GM19372 (cell line): ENCODE data around the gene COLEC11.
"Not testable (repeated sequence)": the region's sequence is repeated elsewhere in the genome, so short reads cannot be mapped to it uniquely, and the experiment has no call there.

Experiments used
- ATAC-seq: cut with Tn5 transposase; IDR thresholded peaks from one replicate; pipeline ENCODE4 v1.9.1; 2021; ENCODE audit warnings: mild to moderate bottlenecking, low read depth, moderate library complexity; ENCODE audit not compliant: unreplicated experiment

Gene COLEC11

DNA sequence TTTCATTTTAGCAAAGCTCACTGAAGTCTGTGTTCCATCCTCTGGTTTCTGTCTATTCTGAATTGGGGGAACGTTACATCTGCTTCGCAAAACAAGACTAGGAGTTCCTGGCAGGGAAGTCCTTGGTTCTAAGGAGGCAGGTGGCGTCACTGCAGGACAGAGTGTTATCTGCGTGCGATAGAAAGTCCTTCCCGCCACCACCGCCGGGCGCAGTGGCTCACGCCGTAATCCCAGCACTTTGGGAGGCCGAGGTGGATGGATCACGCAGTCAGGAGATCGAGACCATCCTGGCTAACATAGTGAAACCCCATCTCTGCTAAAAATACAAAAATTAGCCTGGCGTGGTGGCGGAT, 41.0 kb downstream of the COLEC11 start:
- not testable (repeated sequence) for ATAC-seq

DNA sequence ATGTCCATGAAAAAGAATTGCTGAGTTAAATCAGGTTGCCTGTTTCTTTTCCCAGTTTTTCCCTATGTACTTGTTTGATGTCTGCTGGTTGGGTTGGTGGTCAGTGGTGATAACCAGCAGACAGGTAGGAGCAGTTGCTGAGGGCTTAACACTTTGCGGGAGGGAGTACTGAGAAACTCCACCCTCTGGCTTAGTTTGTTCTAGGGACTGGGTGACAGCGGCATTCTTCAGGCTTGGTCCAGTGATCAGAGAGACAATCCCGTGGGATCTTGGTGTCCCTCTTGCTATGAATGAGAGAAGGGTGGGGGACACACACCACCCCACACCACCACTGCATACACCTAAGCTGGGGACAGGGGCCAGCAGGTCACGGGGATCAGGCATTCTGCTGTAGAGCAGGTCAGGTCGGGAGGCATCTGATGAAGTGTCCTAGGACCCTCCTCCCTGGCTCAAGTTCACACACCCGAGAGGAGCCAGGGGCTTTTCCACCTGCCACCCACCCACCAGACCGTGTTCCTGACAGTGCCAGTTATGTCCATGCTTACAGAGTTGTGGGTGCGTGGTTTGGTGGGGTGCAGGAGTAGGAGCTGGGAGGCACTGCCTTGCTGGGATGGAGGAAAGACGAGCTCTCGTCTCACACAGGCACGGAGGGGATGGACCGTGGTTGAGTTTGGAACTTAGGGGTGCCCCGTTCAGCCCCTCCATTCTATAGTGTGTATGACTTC, 41.8 kb downstream of the COLEC11 start:
- ATAC-seq: no peak

DNA sequence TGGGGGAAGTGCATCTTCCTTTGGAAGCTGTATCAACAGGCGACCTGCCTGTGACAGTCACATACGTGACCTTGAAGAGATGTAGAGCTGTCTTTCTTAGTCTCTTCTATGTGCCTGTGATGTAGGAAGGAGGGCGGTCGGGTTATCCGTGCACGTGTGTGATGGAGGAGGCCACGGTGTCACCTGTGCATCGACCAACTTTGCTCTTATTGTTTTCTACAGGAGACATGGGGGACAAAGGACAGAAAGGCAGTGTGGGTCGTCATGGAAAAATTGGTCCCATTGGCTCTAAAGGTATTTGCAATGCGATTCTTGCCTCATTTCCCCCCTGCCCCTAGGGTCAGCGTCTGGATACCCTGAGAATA, 42.4 kb downstream of the COLEC11 start:
- no peak for ATAC-seq

DNA sequence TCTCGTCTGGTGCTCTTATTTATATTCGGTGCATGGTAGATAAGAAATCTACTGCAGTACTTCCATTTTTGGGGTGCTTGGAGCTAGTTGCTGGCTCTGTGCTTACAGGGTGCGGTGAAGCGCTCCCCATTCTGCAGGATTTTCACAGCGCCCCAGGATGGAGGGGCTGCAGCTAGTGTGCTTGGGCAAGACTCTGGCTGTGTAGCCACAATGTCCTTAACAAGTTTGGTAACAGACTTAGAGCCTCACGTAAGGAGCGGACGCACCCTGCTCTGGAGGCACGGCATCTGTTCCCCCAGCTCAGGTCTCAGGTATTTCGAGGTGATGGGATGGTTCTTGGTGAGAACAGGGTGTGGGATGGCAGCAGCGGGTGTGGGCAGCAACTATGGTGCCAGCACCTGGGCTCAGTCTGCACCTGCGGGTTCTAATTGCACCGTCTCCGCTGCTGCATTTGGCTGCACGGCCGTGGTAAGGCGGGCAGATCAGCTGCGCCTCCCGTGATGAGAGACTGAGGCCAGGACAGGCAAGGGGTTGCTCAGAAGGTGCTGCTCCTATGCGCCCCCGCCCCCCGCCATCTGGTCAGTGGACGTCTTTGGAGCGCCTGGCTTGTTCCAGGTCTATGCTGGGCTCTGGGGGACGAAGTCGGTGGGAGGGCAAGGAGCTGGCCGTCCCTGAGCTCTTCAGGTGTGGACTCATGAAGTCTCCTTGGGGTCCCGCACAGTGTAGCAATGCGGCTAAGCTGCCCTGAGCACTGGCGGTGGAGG, 43.0 kb downstream of the COLEC11 start:
- ATAC-seq: no peak

DNA sequence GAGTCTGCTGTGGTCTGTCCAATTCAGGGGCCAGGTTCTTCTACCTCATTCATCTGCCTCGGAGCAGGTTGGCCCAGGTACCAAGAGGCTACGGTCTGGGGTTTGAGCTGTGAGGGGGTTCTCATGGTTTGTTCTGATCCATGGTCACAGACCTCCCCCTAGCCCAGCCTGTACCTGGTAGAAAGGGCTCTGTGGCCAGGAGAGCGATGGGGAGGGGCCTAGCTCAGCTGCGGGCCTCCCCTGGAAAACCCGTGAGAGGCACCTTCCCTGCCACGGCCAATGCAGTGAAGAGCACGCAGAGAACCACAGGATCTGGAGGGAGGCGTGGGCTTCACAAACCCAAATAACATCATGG, 43.5 kb downstream of the COLEC11 start:
- no peak for ATAC-seq

DNA sequence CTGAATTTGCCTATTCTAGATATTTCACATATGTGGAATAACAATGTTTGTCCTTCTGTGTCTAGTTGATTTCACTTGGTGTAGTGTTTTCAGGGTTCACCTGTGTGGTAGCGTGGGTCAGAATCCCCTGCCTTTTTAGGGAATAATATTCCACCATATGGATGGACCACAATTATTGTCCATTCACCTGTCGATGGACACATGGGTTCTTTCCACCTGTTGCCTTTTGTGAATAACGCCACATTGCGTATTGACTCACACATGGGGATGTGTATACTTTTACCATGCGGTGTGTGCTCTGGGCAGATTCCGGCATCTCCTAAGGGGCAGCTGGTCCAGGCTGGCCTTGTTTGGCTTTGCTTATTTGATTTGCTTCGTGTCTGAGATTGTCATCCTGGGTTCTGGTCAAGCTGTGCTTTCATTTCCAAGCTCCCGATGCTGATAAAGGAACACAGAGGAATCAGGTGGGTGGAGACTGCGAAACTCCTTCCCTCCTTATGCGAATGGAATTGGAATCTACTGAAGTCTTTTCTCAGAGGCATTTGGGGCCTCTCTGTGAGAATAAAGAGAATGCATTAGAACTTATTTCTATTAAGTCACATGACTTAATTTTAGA, 44.2 kb downstream of the COLEC11 start:
- no peak for ATAC-seq

DNA sequence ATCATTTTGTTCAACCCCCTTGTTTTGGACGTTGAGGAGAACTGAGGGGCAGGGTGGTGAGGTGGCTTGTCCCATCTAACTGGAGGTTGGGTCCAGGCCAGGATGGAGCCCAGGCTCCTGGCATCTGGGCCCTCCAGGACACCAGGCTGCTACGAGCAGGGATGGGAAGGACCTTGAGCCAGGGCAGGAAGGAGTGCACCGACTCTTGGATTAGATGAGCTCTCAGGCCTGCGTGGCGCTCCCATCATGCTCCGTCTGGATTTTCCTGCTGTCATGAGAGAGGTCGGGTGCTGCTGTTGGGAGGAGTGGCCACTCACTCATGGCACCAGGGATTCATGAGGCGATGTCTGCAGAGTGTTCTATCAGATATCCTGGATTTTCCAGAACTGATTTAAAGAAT, 44.7 kb downstream of the COLEC11 start:
- no peak for ATAC-seq

DNA sequence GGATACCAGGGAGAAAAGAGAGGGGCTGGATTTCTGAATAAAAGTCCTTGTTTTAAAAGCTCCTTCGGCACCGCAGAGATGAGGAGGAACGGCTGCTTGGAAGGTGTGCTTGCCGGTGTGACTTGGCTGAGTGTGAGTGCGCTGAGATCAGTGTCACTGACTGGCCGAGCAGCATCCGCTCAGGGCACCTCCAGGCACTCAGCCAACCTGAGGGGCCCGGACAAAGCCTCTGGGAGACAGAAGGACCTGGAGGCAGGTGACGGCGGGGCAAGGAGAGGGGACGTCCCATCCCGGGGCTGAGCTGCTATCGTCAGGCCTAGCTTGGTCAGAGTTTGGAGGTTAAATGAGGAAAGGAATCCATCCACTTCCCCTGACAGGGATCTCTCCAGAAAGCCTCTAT, 46.3 kb downstream of the COLEC11 start:
- ATAC-seq: no peak

DNA sequence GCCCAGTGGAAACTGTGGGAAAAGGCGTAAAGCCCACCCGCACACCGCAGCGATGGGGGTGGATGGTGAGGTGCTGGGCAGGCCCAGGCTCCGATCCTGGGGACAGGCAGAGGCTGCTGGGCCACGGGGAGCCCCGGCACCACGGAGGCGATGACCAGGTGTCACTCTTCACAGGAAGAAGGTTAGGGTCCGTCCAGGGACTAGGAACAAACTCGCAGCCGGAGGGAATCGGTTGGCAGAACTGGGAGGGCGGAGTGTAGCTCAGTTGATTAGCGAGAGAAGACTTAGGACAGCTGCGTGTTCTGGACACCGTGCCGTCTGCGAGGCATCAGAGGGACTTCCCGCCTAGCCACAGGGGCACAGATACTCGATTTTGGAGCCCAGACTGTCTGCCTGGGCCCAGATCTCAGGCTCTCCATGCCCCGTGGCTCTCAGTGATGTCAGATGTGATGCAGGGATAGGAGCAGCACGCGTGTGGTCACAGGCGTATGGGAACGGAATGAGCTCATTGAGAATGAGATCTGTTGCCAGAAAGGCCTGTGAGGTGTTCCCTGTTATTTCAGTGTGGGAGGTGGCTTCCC, 47.0 kb downstream of the COLEC11 start:
- ATAC-seq: no peak

DNA sequence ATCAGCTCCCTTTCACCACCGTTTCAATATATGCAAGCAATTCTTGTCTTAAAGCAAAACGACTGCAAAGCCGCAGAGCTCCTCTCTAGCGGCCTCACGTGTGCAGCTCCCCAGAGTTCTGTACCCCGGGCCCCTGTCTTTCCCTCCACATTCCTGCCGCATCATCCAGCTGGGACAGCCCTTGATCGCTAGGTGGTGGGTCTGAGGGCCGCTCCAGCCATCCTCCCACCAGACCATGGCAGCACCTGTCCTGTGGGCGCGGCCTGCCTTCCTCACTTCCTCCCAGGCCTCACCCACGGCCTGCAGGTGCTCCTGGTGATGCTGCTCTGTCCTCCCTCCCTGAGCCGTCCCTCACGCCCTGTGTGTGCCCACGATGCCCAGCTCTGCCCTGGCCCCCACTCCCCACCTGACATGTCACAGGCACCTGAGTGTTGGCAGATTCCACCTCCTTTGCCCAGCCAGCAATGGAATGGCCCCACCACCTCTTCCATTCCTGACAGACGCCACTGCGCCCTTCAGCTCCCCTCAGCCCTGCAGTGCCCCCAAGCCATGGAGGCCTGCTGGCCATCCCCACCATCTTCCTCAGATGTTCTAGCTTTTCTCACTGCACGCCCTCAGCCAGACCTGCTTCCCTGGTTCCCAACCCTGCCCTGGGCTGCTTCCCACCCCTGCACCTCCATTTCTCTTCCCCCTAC, 47.8 kb downstream of the COLEC11 start:
- no peak for ATAC-seq

DNA sequence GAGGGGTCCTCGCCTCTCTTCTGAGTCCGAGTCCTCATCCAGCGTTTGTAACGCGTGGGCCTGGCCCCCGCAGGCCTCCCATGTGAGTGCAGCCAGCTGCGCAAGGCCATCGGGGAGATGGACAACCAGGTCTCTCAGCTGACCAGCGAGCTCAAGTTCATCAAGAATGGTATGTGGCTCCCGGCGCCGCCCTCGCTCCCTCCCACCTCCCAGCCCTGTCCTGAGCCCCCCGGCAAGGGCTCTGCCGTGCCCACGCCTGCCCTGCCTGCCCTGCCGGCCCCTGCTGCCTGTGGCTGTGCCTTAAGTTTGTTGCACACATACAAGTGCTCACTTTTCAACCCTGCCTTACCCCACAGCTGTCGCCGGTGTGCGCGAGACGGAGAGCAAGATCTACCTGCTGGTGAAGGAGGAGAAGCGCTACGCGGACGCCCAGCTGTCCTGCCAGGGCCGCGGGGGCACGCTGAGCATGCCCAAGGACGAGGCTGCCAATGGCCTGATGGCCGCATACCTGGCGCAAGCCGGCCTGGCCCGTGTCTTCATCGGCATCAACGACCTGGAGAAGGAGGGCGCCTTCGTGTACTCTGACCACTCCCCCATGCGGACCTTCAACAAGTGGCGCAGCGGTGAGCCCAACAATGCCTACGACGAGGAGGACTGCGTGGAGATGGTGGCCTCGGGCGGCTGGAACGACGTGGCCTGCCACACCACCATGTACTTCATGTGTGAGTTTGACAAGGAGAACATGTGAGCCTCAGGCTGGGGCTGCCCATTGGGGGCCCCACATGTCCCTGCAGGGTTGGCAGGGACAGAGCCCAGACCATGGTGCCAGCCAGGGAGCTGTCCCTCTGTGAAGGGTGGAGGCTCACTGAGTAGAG, 48.7 kb downstream of the COLEC11 start:
- ATAC-seq: no peak

DNA sequence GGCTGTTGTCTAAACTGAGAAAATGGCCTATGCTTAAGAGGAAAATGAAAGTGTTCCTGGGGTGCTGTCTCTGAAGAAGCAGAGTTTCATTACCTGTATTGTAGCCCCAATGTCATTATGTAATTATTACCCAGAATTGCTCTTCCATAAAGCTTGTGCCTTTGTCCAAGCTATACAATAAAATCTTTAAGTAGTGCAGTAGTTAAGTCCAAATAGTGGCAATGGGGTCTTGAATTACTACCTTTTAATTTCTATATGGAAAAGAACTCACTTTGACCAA, 49.3 kb downstream of the COLEC11 start:
- peak; percentile 74 for ATAC-seq

DNA sequence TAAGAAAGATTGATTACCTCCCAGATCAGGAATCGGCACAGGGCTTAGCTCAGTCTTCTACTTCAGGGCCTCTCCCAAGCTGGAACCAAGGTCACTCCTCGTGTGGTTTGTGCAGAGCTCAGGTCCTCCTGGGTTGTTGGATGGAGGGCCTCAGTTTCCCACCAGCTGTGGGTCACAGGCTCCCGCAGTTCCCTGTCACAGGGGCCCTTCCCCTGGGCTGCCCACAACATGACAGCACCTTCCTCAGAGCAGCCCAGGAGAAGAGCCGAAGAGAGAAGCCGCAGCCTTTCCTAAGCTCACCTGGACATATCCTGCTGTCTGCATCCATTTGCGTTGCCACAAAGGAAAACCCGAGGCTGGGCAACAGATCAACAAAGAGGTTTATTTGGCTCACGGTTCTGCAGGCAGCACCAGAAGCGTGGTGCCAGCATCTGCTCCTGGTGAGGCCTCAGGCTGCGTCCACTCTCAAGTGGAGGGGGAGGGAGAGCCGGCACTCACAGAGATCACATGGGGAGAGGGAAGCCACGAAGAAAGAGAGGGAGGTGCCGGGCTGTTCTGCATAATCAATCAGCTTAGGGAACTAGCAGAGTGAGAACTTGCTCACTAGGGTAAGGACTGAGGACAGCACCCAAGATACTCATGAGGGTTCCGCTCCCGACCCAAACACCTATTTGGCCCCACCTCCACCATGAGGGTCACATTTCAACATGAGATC, 50.1 kb downstream of the COLEC11 start:
- ATAC-seq: no peak

DNA sequence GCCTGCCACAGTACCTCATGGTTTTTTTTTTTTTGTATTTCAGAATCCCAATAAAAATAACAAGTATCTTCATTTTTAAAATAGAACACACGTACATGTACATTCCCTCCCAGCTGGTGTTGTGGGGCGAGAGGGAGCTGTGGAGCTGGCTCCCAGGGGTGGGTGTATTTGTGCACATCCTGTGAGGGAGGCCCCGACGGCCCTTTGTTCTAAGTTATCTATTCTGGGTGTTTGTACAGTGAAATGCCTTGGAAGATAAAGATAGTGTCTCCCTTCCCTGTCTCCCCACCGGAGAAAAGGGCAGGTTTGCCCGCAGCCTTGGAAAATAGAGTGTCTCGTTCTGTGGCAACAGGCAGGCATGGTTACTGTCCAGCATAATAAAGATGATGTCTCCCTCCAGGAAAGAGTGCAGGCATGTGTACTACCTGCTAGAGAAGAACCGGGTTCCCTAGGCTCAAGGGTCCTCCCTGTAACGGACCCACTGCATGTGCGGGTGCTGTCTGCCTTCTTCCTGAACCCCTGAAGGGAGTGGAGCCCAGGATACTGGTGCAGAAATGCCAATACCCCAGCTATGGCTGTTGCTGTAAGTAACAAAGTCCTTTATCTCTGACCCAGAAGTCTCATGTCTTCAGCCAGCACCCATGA, 51.0 kb downstream of the COLEC11 start:
- no peak for ATAC-seq

DNA sequence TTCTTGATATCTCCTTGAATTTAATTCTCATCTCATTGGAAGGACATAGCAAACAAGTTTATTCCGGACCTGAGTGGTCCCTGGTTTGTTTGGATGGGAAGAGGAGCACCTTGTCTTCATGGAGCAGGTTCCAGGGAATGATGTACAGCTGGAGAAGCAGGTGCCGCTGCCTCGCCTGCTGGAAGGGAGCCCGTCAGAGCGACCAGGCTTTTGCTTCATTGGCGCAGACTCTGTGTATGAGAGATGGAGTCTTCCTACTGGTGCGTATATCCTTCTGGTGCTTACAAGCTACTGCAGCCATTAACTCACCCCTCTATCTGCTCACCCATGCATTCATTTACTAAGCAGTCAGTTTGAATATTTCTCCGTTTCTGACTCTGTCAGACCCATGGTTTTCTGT, 51.5 kb downstream of the COLEC11 start:
- ATAC-seq: no peak

DNA sequence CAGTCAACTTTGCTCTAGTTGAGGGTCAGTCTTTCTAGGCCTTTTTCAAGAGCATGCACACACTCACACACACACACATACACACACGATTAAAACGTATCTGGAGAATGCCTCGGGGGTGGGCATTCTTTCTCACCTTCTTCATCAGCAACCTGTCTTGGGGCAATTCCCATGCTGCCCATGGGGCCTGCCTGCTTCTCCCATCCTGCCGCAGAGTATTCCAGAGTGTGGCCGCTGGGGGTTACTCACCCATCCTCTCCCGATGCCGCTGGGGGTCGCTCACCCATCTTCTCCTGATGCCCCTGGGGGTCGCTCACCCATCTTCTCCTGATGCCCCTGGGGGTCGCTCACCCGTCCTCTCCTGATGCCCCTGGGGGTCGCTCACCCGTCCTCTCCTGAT, 52.3 kb downstream of the COLEC11 start:
- no peak for ATAC-seq

DNA sequence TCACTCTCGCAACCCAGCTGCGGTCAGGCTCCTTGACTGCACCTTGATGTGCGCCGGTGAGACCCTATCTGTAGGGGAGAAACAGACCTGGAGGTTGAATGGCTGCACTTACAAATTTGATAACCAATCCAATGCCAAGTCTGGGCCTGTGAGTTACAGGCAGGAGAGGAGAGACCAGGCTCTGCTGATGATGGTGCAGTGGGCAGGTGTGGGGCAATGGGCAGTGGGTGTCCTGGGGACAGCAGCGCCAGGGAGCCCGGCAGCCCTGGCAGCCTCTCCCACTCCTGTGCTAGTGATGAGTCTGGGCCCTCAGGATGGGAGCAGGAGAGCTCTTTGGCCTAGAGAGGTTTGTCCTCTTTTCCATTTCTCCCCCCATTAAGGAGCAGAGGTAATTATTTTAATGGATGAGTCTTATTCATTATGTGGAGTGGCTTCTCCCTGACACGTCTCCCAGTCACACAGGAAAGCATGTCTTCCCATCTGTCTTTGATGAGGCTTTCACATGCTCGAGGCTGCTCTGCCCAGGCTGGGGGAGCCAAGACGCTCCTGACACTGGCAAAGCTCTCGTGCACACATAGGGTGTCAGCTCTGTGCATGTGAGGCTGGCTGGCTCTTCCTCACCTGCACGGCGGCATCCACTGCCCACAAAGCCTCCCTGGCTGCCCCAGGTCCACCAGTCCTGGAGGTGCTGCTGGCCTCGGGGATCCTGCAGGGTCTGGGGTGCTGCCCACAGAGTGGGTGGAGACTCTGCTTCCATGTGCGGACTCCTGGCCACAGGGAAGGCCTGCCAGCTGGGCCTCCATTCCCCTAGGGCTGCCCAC, 53.1 kb downstream of the COLEC11 start:
- ATAC-seq: no peak

DNA sequence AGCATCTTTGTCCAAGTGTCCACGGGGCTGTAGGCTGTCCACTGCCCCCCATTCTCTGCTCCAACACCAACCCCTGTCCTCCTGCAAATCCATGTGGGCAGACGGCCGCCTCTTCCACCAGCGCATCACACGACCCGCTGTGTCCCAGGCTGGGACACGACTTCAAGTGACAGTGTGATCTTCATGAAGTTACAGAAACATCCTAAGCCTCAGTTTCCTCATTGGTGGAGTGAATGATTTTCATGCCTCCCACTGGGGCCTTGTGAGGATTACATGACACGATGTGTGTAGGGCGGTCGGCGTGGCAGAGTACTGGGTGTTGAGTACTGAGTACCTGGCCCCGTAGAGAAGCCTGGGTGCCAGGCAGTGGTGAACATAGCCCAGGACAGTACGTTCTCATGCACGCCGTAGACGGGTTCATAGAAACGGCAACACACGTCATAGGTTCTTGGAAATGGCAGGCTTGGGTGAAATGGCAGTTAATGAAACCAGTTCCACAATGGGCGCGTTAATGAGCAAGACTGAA, 53.8 kb downstream of the COLEC11 start:
- ATAC-seq: no peak
